Measurements from ENCODE around the gene TSPAN11. TPM values are rescaled to one million over a fixed set of nuclear protein-coding genes. Genes with fewer than 3 reads are reported as not detected.

Gene TSPAN11
- total and polyA plus RNA-seq, 2 of the 8 experiments (the other 6 are each of a cell fraction or from before 2014, with no cell fraction given), result 3.9 to 8.2 TPM

- no peak for TF ChIP-seq CBX8 (IDR thresholded peaks at IDR 0.05; ENCODE audit: borderline replicate concordance, low read depth, low read length)
- no peak for TF ChIP-seq EP300 (IDR thresholded peaks at IDR 0.05; ENCODE audit: borderline replicate concordance in 1 of 2, low read depth in 2 of 2, low read length in 2 of 2)
These were observed 46.6 kb downstream of the TSPAN11 start (continued) for GRCh38 chr12:30973175-30973574.

Measured in H1 (cell line).